Endothelial cell of umbilical vein (primary cell): Measurements from ENCODE around the gene IFNA1. TPM values are rescaled to one million over a fixed set of nuclear protein-coding genes. Genes with fewer than 3 reads are reported as not detected.

ENCODE experiments used
- BruUV-seq: library from RNA; stranded (reverse); fragments of 400-500 nt; replicated peaks from 2 replicates; lab custom pipeline; 2021; lab: Mats Ljungman, UMichigan
- CTCF ChIA-PET: fragments of 300-600, 350-600 bp; sonication (Branson Sonifier 250); formaldehyde crosslinking; loops from one replicate; lab custom pipeline; 2021; ENCODE audit warnings: antibody characterized with exemption, inconsistent platforms; lab: Charles Lee
- POLR2A ChIA-PET: fragments of 300-600, 350-600 bp; sonication (Branson Sonifier 250); formaldehyde crosslinking; loops from one replicate; lab custom pipeline; 2021; ENCODE audit warnings: antibody characterized with exemption, inconsistent platforms; lab: Charles Lee
- DNase-seq: peaks from one replicate; pipeline ENCODE4 v3.0.0-alpha.2; 2011; ENCODE audit warnings: low read depth, low spot score
- FAIRE-seq: peaks from 2 replicates; lab custom pipeline; 2011; peaks lifted over from hg19 to GRCh38; lab: Jason Lieb, UNC
- H2AFZ ChIP-seq: 2 replicates; pipeline ENCODE4 v1.6.0; 2012; ENCODE audit warnings: low read depth, low read length, control low read depth, inconsistent platforms
- H3K27ac ChIP-seq: 2 replicates; pipeline ENCODE4 v1.5.1; 2011; ENCODE audit warnings: low read depth, mild to moderate bottlenecking, control low read depth, low read length, moderate library complexity; ENCODE audit not compliant: insufficient read depth
- H3K27me3 ChIP-seq, 2 experiments: 2 replicates each; pipeline versions ENCODE4 v1.6.0 to v1.6.1; 2011; ENCODE audit warnings: low read length in 2 of 2, mixed read lengths in 1 of 2; ENCODE audit not compliant: control insufficient read depth in 2 of 2, insufficient read depth in 2 of 2
- H3K36me3 ChIP-seq, 2 experiments: 2 replicates in 1 of 2; 3 replicates in 1 of 2; pipeline ENCODE4 v1.5.1; 2011; ENCODE audit warnings: low read length in 2 of 2, mild to moderate bottlenecking in 1 of 2, moderate library complexity in 1 of 2; ENCODE audit not compliant: control insufficient read depth in 2 of 2, insufficient read depth in 2 of 2; ENCODE audit errors: extremely low read depth in 1 of 2
- H3K4me1 ChIP-seq: 3 replicates; pipeline ENCODE4 v1.5.1; 2011; ENCODE audit warnings: mild to moderate bottlenecking, low read length; ENCODE audit not compliant: control insufficient read depth, insufficient read depth; ENCODE audit errors: extremely low read depth
- H3K4me2 ChIP-seq: 2 replicates; pipeline ENCODE4 v1.6.1; 2011; ENCODE audit warnings: low read length, control low read depth, mixed read lengths; ENCODE audit not compliant: insufficient read depth
- H3K4me3 ChIP-seq, 3 experiments: fragments of 200-600 bp in 1 of 3; sonication (generic), shearing (Covaris generic) in 1 of 3; replicated peaks in 1 of 3; 2 replicates each; pipeline ENCODE4 v1.5.1; 2011 to 2016; ENCODE audit warnings: control low read depth in 3 of 3, low read length in 3 of 3, mild to moderate bottlenecking in 2 of 3, inconsistent platforms in 1 of 3, low read depth in 1 of 3, moderate library complexity in 1 of 3; ENCODE audit not compliant: insufficient read depth in 1 of 3
- H3K79me2 ChIP-seq: 2 replicates; pipeline ENCODE4 v1.6.0; 2012; ENCODE audit warnings: low read length, inconsistent platforms; ENCODE audit not compliant: control insufficient read depth, insufficient read depth
- H3K9ac ChIP-seq: replicated peaks from 2 replicates; pipeline ENCODE3; 2011; ENCODE audit warnings: low read length, control low read depth; ENCODE audit not compliant: insufficient read depth; ENCODE audit errors: extremely low read depth
- H3K9me1 ChIP-seq: replicated peaks from 3 replicates; pipeline ENCODE4 v1.6.0; 2011; ENCODE audit warnings: mild to moderate bottlenecking, low read length; ENCODE audit not compliant: control insufficient read depth, insufficient read depth; ENCODE audit errors: extremely low read depth
- H3K9me3 ChIP-seq: replicated peaks from 2 replicates; pipeline ENCODE4 v1.5.1; 2012; ENCODE audit warnings: low read length, inconsistent platforms; ENCODE audit not compliant: control insufficient read depth, insufficient read depth
- H4K20me1 ChIP-seq: replicated peaks from 2 replicates; pipeline ENCODE3; 2011; ENCODE audit warnings: mild to moderate bottlenecking, low read length; ENCODE audit not compliant: control insufficient read depth, insufficient read depth; ENCODE audit errors: extremely low read depth
- EZH2 ChIP-seq: IDR thresholded peaks from 2 replicates; pipeline ENCODE4 v1.6.1; 2012; ENCODE audit warnings: borderline replicate concordance, low read depth, mild to moderate bottlenecking, moderate library complexity, low read length, inconsistent platforms; ENCODE audit not compliant: severe bottlenecking
- FOS ChIP-seq: IDR thresholded peaks from 2 replicates; pipeline ENCODE4 v1.6.1; 2011; ENCODE audit warnings: mild to moderate bottlenecking, low read length, moderate library complexity, borderline replicate concordance; ENCODE audit not compliant: insufficient read depth
- GATA2 ChIP-seq: IDR thresholded peaks from 2 replicates; pipeline ENCODE4 v1.7.0; 2011; ENCODE audit warnings: low read depth, mild to moderate bottlenecking, moderate library complexity, mixed read lengths, low read length; ENCODE audit not compliant: insufficient read length, insufficient read depth
- JUN ChIP-seq: IDR thresholded peaks from 2 replicates; pipeline ENCODE4 v1.6.1; 2011; ENCODE audit warnings: borderline replicate concordance, low read depth; ENCODE audit not compliant: insufficient read length, insufficient read depth
- MYC ChIP-seq: IDR thresholded peaks from one replicate; pipeline ENCODE4 v1.6.1; 2011; ENCODE audit warnings: mild to moderate bottlenecking, low read depth, low read length
- POLR2A ChIP-seq: IDR thresholded peaks from 2 replicates; pipeline ENCODE4 v1.6.1; 2012; ENCODE audit warnings: low read depth, mild to moderate bottlenecking, control low read depth, low read length
- POLR2AphosphoS5 ChIP-seq: IDR thresholded peaks from 2 replicates; pipeline ENCODE4 v1.6.1; 2012; ENCODE audit warnings: low read depth, mild to moderate bottlenecking, control low read depth, low read length, moderate library complexity; ENCODE audit not compliant: insufficient read depth
- dilution Hi-C: fragments of 300-500 bp; cut with MboI; formaldehyde crosslinking; loops from one replicate; pipeline ENCODE4 v1.15.0; 2019; ENCODE audit warnings: low sequenced_read_pairs; ENCODE audit not compliant: extremely low pct_ligation_motif_present
- intact Hi-C: fragments of 100-400 bp; cut with micrococcal nuclease; formaldehyde crosslinking; loops from one replicate; pipeline ENCODE4 v1.10.0; 2022
- polyA plus RNA-seq, 4 experiments: library from polyadenylated mRNA; depleted of rRNA in 3 of 4; stranded (reverse) in 3 of 4; unstranded in 1 of 4; fragments of >200 nt; gene quantifications; 2 replicates each; pipeline versions ENCODE4 v1.2.1 to v1.2.3, GENCODE V29; 2011 to 2012; ENCODE audit warnings: missing spikeins in 1 of 4
- total RNA-seq: library from RNA; stranded (reverse); gene quantifications from 2 replicates; pipeline ENCODE4 v1.2.3, GENCODE V29; 2021
- TF ChIP-seq, protein P1 (sequence below), 2 donors: IDR thresholded peaks; 1 replicate in 1 of 2; 2 replicates in 1 of 2; pipeline ENCODE4 v1.5.1; 2011; ENCODE audit warnings: low read length in 2 of 2, mild to moderate bottlenecking in 2 of 2, moderate library complexity in 2 of 2, control low read depth in 1 of 2, inconsistent platforms in 1 of 2, low read depth in 1 of 2; ENCODE audit not compliant: insufficient read depth in 1 of 2; ENCODE audit errors: extremely low read depth in 1 of 2
- TF ChIP-seq, protein P2 (sequence below): IDR thresholded peaks from 2 replicates; pipeline ENCODE4 v1.6.1; 2011; ENCODE audit not compliant: insufficient read depth, insufficient read length

IFNA1 gene
- total and polyA plus RNA-seq, 2 donors (not counting 3 experiments of a cell fraction or from before 2014, with no cell fraction given): not detected

- Histone ChIP-seq H3K79me2 (no peaks in the 10 kb centered on the region), H3K9me3 (no peaks in the 10 kb centered on the region), H3K4me1 (no peaks in the 10 kb centered on the region), H3K36me3 (no peaks in the 10 kb centered on the region), H3K4me3 (no peak within 1 kb of the TSS), H3K9me1 (no peaks in the 10 kb centered on the region), H3K4me2 (no peak within 1 kb of the TSS), H2AFZ (no peak within 1 kb of the TSS), H4K20me1 (no peaks in the 10 kb centered on the region), H3K9ac (no peak within 1 kb of the TSS), H3K27ac (no peak within 1 kb of the TSS), H3K27me3 (peaks cover 30 to 76% of the 10 kb centered on the region in 2 experiments)
- BruUV-seq: no TSS peak
- intact Hi-C loops: no loop called here
- DNase-seq: no peak
- peak; percentile 31 for TF ChIP-seq EZH2
- no peak for TF ChIP-seq GATA2
- TF ChIP-seq JUN: no peak
- no peak for TF ChIP-seq POLR2A
- FAIRE-seq: no peak
- CTCF ChIA-PET: interaction anchor here (1.3 to 3.5 kb wide), 3 partner anchors 13 to 83 kb away, joined by 3 to 16 read pairs (median 8); no protein-coding TSS in a partner anchor
- POLR2A ChIA-PET: no interaction called here
- dilution Hi-C loops: no loop called here
These were observed 31.4 kb upstream of the IFNA1 start, which contains the start of gene IFNA8 for GRCh38 chr9:21408817-21409216. Gene IFNA8, plus strand, starts transcription at chr9:21409117. Its CDS starts 60 bp downstream, at chr9:21409177.

- no peak overlapping the region for H3K27ac ChIP-seq
- H3K36me3 ChIP-seq: no peaks in the 10 kb centered on the region
- no peaks in the 10 kb centered on the region for H3K79me2 ChIP-seq
- H3K9me1 ChIP-seq: no peaks in the 10 kb centered on the region
- H2AFZ ChIP-seq: no peak overlapping the region
- no peak overlapping the region for H3K4me2 ChIP-seq
- H3K9me3 ChIP-seq: no peaks in the 10 kb centered on the region
- ChIA-PET CTCF (interaction anchor here (1.2 to 1.7 kb wide), 3 partner anchors 16 to 86 kb away, joined by 3 to 7 read pairs (median 5); no protein-coding TSS in a partner anchor), POLR2A (no interaction called here)
- BruUV-seq: no TSS peak
- H4K20me1 ChIP-seq: no peaks in the 10 kb centered on the region
- FAIRE-seq (no peak), DNase-seq (no peak)
- H3K4me3 ChIP-seq: no peak overlapping the region
- intact Hi-C loops (no loop called here), dilution Hi-C loops (no loop called here)
- peaks cover 21 to 51% of the 10 kb centered on the region in 2 experiments for H3K27me3 ChIP-seq
- no peak overlapping the region for H3K9ac ChIP-seq
- TF ChIP-seq POLR2A (no peak), GATA2 (no peak), EZH2 (no peak), FOS (no peak), POLR2AphosphoS5 (no peak), MYC (no peak)
- TF ChIP-seq, protein P1, sequence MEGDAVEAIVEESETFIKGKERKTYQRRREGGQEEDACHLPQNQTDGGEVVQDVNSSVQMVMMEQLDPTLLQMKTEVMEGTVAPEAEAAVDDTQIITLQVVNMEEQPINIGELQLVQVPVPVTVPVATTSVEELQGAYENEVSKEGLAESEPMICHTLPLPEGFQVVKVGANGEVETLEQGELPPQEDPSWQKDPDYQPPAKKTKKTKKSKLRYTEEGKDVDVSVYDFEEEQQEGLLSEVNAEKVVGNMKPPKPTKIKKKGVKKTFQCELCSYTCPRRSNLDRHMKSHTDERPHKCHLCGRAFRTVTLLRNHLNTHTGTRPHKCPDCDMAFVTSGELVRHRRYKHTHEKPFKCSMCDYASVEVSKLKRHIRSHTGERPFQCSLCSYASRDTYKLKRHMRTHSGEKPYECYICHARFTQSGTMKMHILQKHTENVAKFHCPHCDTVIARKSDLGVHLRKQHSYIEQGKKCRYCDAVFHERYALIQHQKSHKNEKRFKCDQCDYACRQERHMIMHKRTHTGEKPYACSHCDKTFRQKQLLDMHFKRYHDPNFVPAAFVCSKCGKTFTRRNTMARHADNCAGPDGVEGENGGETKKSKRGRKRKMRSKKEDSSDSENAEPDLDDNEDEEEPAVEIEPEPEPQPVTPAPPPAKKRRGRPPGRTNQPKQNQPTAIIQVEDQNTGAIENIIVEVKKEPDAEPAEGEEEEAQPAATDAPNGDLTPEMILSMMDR (IDR thresholded peaks at IDR 0.05; ENCODE audit: extremely low read depth in 1 of 2, insufficient read depth in 1 of 2, low read depth in 1 of 2, low read length in 2 of 2): no peak
- TF ChIP-seq, protein P2, sequence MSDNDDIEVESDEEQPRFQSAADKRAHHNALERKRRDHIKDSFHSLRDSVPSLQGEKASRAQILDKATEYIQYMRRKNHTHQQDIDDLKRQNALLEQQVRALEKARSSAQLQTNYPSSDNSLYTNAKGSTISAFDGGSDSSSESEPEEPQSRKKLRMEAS: no peak
- no peaks in the 10 kb centered on the region for H3K4me1 ChIP-seq
These were observed 28.1 kb upstream of the IFNA1 start for GRCh38 chr9:21412107-21412506.
